ENCODE data around the gene MYO6. TPM values are rescaled to one million over a fixed set of nuclear protein-coding genes. Genes with fewer than 3 reads are reported as not detected.

Gene MYO6
- total RNA-seq, 1 donor from 2014 or later, result 66.2 TPM

GRCh38 chr6:75791881-75792280 is 42.8 kb downstream of the MYO6 start:
- DNase-seq, result no peak
- Histone ChIP-seq H3K36me3 (no peaks in the 10 kb centered on the region), H3K27ac (no peak overlapping the region), H3K9me3 (no peaks in the 10 kb centered on the region), H3K4me1 (peaks cover 3% of the 10 kb centered on the region), H3K27me3 (no peaks in the 10 kb centered on the region), H3K4me3 (no peak overlapping the region)
- intact Hi-C loops (cut with DNase I), result no loop called here
- TF ChIP-seq CTCF (IDR thresholded peaks at IDR 0.05), result no peak
- ATAC-seq, result no peak

- DNase-seq (no peak), ATAC-seq (no peak)
- Histone ChIP-seq H3K27me3 (no peaks in the 10 kb centered on the region), H3K36me3 (no peaks in the 10 kb centered on the region), H3K4me1 (peaks cover 3% of the 10 kb centered on the region), H3K9me3 (no peaks in the 10 kb centered on the region), H3K27ac (no peak overlapping the region), H3K4me3 (no peak overlapping the region)
- intact Hi-C loops (cut with DNase I), result no loop called here
- TF ChIP-seq CTCF (IDR thresholded peaks at IDR 0.05), result no peak
These were observed 45.4 kb downstream of the MYO6 start for GRCh38 chr6:75794351-75794846.

GRCh38 chr6:75794954-75795739 is 46.1 kb downstream of the MYO6 start:
- no peak for TF ChIP-seq CTCF (IDR thresholded peaks at IDR 0.05)
- ATAC-seq (no peak), DNase-seq (no peak)
- H3K27ac ChIP-seq, result no peak overlapping the region
- intact Hi-C loops (cut with DNase I), result no loop called here
- no peak overlapping the region for H3K4me3 ChIP-seq
- H3K9me3 ChIP-seq, result no peaks in the 10 kb centered on the region
- peaks cover 3% of the 10 kb centered on the region for H3K4me1 ChIP-seq
- H3K36me3 ChIP-seq, result no peaks in the 10 kb centered on the region
- no peaks in the 10 kb centered on the region for H3K27me3 ChIP-seq

- ATAC-seq, result no peak
- Histone ChIP-seq H3K4me1 (peaks cover 3% of the 10 kb centered on the region), H3K36me3 (no peaks in the 10 kb centered on the region), H3K9me3 (no peaks in the 10 kb centered on the region), H3K27me3 (no peaks in the 10 kb centered on the region), H3K4me3 (no peak overlapping the region), H3K27ac (no peak overlapping the region)
- DNase-seq, result no peak
- intact Hi-C loops (cut with DNase I), result no loop called here
- no peak for TF ChIP-seq CTCF (IDR thresholded peaks at IDR 0.05)
These were observed 47.7 kb downstream of the MYO6 start for GRCh38 chr6:75796723-75797122.

DNA sequence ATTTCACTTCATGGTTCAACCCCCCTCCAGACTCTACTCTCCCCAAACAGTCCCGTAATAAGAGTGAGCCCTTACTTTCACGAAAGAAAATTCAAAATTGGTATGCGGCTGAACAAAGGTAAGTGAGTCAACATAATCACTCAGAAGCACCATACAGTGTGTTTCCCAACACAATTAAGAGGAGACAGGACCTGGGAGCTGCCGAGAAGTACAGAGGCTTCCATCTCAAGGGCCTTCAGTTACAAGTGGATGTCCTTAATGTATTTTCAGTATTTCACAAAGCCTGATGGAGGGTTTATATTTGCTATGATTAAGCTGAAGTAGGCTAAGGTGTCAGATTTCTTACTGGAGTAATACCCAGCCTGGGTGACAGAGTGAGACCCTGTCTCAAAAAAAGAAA is 51.1 kb downstream of the MYO6 start:
- Histone ChIP-seq H3K36me3 (no peaks in the 10 kb centered on the region), H3K9me3 (no peaks in the 10 kb centered on the region), H3K4me3 (no peak overlapping the region), H3K27ac (peak overlapping the region; percentile 20), H3K27me3 (no peaks in the 10 kb centered on the region), H3K4me1 (no peaks in the 10 kb centered on the region)
- ATAC-seq (peak; percentile 90), DNase-seq (no peak)
- intact Hi-C loops (cut with DNase I), result no loop called here
- no peak for TF ChIP-seq CTCF (IDR thresholded peaks at IDR 0.05)
